GM20000 (cell line): ENCODE measurements around the gene CNIH2.

Experiments used
- DNase-seq: peaks from one replicate; pipeline ENCODE4 v3.0.0; 2012; ENCODE audit warnings: low spot score
- CTCF ChIP-seq: IDR thresholded peaks from 2 replicates; pipeline ENCODE4 v1.5.1; 2012; ENCODE audit warnings: mild to moderate bottlenecking, control low read depth; ENCODE audit errors: extremely low read depth, missing control alignments

Gene CNIH2

GRCh38 chr11:66264914-66265313, 13.1 kb upstream of the CNIH2 start:
- DNase-seq: no peak

GRCh38 chr11:66265531-66266377, 12.2 kb upstream of the CNIH2 start:
- DNase-seq: no peak
- TF ChIP-seq CTCF: no peak

More at GRCh38 chr11:66264914-66265313, 13.1 kb upstream of the CNIH2 start:
- TF ChIP-seq CTCF: peak; percentile 28

GRCh38 chr11:66266378-66267038, 11.5 kb upstream of the CNIH2 start:
- TF ChIP-seq CTCF: no peak
- DNase-seq: no peak

- no peak for DNase-seq
- TF ChIP-seq CTCF: no peak
Observed at GRCh38 chr11:66267039-66267378, 11.0 kb upstream of the CNIH2 start.

GRCh38 chr11:66267379-66268243, 10.4 kb upstream of the CNIH2 start:
- TF ChIP-seq CTCF: no peak
- DNase-seq: peak; percentile 95

- no peak for TF ChIP-seq CTCF
- DNase-seq: peak; percentile 99
Observed at GRCh38 chr11:66268244-66268951, 9.6 kb upstream of the CNIH2 start, which contains the start of gene RAB1B. RAB1B (plus strand) TSS chr11:66268639; CDS start chr11:66268680, 41 bp downstream.
